Activated naive CD4-positive, alpha-beta T cell treated with Interleukin-2 at 50 U/mL for 16 hours (primary cell): ENCODE results near the gene RNF157.
A peak's percentile ranks its signal among the peaks of the same experiment; 100 is the strongest.
"Not testable (repeated sequence)": the region's sequence is repeated elsewhere in the genome, so short reads cannot be mapped to it uniquely, and the experiment has no call there.

Experiments
- DNase-seq: peaks from one replicate; pipeline ENCODE4 v3.0.0-alpha.2; 2020

RNF157 gene

DNA sequence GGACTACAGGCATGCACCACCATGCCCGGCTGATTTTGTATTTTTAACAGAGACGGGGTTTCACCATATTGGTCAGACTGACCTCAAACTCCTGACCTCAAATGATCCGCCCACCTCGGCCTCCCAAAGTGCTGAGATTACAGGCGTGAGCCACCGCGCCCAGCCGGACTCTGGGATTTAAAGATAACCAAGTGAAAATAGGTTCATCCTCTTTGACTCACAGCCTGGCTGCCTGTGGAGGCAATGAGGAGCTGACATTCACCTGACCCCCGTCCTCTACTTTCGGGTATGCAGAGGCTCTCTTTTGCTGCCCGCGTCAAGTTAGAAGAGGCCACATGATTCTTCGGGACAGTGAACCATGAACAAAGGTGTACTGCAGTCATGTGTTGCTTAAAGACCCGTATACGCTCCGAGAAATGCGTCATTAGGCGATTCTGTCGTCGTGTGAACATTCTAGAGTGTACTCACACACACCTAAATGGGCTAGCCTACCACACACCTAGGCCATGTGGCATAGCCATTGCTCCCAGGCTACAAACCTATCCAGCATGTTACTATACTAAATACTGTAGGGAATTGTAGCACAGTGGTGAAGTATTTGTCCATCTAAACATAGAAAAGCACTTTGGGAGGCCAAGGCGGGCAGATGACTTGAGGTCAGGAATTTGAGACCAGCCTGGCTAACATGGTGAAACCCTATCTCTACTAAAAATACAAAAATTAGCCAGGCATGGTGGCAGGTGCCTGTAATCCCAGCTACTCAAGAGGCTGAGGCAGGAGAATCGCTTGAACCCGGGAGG is 12.9 kb upstream of the RNF157 start:
- DNase-seq, result not testable (repeated sequence)

DNA sequence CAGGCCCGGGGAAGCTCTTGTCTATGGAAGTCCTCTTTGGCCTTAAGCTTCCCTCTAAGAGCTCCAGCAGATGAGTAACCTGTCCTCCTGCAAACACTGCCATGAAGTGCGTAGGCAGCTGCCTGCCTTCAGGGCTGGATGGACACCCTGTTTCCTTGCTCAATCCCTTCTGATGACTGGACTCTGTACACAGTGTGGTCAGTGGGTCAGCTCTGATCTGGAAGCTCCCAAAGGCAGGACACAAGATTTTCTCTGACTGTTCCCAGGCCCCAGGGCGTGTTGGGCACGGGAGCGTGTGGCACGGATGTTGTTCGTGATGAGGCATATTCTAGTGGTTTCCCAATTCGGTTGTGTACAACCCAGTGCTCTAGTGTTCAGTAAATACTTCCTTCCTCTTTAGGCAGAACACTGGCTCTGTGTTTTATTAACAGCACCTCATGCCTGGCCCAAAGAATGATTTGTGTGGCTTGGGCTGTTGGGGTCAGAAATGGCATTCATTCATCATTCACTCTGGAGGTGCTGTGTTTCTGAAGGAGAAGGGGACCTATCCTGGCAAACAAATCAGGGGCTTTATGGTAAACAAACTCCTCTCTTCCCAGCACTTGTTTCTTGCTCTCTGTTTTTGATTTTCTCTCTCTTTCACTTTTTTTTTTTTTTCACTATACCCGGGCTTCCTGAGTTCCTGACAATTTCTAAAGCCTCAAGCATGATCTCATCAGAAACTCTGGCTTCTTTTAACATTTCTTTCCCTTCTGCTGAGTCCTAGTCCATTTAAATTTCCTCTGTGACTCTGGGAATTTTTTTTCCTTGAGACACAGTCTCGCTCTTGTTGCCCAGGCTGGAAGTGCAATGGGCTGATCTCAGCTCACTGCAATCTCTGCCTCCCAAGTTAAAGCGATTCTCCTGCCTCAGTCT is 12.0 kb upstream of the RNF157 start:
- DNase-seq, result peak; percentile 41

DNA sequence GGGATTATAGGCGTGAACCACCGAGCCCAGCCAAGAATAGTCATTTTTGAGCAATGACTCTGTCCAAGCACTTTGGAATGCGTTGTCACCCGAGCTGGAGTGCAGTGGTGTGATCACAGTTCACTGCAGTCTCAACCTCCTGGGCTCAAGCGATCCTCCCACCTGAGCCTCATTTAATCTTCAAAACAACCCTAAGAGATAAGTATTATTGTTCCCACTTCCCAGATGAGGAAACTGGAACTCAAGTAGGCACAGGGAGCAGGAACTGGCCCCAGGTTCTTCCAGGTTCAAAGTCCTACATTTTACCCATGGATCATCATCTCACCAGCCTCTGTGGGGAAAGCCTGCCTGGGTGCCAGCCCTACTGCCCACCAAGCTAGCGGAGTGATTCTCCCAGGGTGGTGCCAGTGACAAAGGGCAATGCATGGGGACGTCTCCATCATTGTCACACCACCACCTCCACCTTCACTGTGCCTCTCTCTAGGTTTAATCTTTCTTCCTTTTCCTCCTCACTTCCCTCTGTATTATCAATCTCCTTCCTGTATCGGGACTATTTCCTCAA is 11.3 kb upstream of the RNF157 start:
- DNase-seq, result no peak

DNA sequence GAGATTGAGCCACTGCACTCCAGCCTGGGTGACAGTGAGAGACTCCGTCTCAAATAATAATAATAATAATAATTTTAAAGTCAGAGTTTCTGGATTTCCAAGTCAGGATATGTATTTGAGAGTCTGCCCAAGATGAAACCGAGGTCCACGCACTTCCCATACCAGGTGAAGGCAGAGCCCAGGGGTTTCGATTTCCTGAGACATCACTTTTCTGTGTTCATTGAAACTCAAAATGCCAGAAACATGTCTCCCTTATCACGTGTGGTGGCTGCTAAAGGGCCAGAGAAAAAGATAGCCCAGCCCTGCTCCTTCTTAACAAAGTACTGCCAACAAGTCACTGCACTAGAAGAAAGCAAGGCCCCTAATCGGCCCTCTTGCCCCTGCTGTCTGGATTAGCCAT is 9.8 kb upstream of the RNF157 start:
- DNase-seq, result no peak

DNA sequence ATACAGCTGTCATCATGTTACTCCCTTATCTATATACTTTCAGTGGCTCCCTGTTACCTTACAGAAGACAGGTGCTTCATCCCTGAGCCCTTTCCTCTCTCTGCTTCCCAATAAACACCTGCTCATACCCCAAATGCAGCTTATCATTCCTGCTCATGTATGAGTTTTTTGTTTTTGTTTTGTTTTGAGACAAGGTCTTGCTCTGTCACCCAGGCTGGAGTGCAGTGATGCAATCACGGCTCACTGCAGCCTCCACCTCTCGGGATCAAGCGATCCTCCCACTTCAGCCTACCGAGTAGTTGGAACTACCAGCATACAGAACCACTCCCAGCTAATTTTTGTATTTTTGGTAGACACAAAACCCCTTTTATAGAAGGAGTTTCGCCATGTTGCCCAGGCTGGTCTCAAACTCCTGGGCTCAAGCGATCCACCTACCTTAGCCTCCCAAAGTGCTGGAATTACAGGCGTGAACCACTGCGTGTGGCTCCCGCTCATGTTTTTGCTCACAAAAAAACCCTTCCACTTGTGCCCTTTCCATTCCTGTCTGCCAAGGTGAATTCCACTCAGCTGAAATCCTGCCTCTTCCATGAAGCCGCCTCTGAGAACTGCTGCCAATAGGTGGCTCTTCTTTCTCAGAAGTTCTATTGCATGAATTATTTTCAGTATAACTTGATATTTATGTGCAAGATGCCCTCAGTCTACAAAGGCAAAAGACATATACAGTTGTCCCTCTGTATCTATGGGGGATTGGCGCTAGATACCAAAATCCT is 7.9 kb upstream of the RNF157 start:
- no peak for DNase-seq

DNA sequence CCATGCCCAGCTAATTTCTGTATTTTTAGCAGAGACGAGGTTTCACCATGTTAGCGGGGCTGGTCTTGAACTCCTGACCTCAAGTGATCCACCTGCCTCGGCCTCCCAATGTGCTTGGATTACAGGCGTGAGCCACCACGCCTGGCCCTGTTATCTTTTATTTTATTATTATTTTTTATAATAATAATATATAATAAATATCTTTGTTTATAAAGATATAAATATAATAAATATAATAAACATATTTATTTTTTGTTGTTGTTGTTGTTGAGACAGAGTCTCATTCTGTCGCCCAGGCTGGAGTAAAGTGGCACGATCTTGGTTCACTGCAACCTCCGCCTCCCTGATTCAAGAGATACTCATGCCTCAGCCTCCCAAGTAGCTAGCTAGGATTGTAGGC is 7.0 kb upstream of the RNF157 start:
- DNase-seq, result no peak

DNA sequence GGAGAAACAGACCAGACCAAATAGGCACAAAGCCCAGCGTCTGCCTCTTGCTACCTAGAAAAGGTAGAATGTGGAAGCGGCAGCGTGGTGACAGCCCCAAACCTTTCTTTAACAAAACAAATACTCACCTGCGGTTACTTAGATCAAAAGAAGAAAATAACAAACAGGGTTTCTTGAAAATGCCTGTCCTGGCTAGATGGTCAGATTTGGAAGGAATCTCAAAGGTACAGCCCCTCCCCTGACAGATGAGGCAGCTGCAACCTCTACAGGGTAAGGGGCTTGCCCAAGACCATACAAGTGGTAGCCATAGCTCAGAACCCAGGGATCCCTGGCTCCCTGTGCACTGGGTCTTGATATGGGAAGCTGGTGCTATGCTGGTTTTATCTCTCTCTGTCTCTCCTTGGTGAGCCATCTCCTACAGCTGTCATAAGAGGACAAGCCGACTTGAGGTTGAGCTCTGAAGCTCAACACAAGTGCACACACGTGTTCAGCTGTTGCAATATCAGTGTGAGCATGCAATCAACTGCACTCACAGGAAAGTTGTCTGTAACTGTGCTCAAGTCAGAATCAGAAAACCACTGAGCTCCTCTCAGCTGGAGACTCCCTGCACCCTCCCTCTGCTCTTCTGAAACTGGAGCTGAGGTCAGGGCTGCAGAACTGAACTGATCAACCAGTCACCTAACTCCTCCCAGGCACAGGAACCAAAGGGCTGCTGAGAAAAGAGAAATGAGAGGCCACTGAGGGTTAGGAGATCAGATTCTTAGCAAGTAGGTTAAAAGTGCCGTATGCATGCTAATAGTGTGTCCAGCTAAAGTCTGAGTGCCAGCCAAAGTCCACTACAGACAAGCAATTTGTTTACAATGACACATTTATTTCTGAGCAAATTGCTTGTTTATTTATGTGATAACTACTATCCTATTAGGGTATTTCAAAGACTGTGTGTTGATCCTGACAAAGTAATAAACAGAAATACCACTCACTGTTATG is 6.1 kb upstream of the RNF157 start:
- peak; percentile 64 for DNase-seq

DNA sequence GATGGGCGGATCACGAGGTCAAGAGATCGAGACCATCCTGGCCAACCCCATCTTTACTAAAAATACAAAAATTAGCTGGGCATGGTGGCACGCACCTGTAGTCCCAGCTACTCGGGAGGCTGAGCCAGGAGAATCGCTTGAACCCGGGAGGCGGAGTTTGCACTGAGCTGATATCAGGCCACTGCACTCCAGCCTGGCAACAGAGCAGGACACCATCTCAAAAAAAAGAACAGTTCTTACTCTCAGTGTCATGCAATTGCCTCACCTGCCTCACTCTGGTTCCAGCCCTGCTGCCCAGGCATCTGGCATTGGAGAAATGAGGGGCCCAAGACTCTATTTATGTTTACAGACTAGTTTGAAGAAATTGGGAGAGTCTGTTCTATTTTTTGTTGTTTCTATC is 4.4 kb upstream of the RNF157 start:
- not testable (repeated sequence) for DNase-seq

DNA sequence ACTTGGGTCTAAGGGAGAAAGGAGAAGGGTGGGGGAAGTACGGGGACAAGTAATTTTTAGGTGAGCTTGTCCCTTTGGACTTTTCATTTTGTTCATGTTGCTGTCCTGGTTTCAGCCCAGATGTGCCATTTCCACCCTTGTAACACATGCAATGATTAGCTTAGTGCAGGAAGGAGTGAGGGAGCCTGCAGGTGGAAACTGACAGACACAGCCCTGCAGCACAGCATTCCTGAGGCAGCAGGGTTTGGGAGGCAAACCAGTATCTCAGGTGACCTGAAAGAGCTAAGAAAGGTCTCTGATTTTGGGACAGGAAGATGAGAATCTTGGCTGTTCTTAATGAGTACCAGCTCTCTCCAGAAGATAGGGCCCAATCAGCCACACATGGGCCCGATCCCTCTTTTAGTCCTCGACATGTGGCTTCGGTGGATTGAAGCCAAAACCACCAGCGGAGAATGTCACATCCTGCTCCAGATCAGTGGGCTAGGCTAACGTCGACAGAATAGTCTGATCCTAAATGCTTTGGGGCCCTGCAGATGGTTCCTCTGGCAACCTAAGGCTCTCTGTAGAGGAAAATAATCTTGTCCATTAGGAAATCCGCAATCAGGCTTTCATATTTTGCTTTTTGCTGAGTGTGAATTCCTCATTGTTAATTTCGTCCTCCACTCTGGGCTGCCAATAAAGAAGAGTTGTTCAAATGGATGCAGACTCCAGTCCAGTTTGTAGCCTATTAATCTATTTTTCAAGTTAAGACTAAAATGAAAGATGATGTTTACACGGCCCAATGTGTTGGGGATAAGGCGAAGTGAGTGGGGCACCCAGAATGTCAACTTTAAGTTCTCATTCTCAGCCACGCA is 3.8 kb upstream of the RNF157 start:
- DNase-seq, result no peak

DNA sequence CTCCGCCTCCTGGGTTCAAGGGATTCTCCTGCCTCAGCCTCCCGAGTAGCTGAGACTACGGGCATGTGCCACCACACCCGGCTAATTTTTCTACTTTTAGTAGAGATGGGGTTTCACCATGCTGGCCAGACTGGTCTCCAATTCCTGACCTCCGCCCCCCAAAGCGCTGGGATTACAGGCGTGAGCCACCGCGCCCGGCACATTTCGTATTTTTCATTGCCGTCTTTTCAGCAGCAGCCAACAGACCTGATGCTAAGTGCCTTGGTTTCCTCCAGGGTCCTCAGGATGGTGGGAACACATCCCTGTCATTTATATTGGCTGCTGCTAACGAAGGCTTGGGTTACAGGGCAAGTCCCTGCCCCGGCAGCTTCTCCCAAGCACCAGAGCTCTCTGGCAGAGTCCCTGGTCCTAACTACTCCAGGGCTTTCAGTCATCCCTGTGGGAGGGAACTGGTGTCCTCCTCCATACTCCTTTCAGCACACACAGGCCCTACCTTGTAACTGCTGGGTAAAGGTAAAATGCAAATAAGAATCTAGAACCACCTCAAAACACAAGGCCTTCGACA is 1.5 kb upstream of the RNF157 start:
- no peak for DNase-seq

DNA sequence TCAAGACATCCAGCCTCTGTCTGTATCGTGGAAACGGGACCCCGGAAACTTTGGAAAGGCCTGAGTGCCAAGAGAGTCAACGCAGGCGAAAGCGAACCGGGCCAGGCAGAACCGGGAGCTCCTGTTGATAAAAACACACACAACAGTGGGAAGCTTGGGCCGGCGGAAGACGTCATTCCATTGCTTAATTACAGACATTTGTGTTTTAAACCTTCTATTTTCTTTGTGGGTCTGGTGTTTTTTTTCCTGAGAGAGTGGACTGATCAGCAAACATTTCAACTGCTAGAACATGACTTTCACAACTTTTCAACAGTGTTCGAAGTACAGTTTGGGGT is 878 bp upstream of the RNF157 start:
- DNase-seq, result no peak

DNA sequence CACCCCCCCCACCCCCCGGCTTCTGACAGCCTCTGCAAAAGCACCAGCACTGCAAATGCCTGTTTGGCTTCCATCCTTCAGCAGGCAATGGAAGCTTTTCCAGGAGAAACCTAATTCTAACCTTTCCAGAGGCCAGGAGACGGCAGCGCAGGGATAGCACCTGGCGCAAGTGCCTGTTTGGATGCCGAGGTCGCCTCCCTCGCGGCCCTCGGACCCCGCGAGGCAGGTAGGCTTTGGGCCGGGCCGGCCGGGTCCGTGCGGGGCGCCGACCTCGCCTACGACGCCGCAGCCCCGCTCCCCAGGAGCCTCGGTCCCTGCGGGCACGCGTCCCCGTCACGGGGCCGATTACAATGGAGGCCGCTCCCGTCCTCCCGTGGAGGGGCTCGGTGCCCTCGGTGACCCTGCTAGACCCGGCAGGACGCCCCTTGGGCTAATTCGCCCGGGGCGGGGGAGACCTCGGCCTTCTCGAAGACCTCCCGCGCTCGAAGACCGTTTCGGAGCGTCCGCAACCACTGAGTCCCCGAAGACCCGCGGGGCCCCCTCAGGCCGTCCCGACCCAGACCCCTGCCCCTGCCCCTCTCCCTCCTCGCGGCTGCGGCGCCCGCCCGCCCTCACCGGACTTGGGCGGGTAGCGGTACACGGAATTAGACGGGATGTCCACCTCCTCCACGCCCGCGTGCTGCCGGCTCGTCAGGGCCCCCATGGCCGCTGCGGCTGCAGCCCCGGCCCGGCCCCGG is 587 bp downstream of the RNF157 start:
- DNase-seq, result peak; percentile 8

DNA sequence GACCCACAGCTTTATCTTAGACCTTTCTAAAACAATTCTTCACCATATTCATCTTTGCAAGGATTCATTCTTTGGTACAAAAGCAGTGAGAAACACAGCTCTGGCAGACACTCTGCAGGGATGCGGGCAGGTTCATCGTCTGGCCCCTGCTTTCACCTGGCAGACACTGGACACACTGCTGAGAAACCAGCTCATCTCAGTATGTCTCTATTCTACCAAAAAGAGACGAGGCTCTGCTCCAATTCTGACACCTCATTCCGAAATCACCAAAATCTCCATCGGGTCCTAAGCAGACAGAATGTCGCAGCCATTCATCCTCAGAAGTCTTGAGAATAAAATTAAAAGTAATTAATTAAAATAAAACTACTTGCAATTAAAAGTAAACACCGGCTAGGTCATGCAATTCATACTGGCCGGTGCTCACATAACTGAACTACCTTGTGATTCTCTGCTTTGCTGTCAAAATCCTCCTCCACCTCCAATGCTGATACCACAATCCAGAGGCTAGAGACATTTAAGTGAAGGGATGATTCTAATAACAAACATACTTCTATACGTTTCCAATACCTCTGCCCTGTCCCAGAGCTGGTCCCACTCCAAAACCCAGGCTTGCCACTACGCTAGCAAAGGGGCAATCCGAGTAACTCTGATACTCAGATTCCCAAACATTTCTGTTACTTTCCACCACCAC is 1.3 kb downstream of the RNF157 start:
- DNase-seq, result no peak

DNA sequence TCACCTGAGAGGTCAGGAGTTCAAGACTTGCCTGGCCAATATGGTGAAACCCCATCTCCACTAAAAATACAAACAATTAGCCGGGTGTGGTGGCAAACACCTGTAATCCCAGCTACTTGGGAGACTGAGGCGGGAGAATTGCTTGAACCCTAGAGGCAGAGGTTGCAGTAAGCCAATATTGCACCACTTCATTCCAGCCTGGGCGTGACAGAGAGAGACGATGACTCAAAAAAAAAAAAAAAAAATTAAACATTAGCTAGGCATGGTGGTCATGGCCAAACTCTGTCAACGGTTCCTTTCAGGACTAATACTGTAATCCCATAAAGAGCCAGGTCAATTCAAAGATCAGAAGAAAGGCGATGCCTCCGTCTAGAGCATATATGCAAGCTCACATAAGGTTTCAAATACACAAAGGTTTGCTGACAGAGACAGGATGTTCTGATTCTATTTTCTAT is 2.4 kb downstream of the RNF157 start:
- DNase-seq, result no peak

DNA sequence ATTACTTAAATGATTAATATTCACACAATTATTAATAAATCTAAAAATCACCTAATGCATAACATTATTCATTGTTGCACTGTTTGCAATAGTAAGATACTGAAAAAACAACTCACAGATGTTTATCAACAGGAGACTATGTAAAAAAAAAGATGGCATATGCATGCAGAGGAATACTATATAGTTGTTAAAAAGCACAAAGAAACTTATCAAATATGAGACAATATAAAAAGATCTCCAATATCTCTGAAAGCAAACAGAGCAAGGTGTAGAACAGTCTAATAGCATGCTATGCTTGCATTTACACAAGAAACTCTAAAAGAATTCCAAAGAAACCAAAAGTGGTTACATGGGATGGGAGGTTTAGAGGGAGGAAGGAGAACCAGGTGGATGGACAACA is 3.7 kb downstream of the RNF157 start:
- no peak for DNase-seq

DNA sequence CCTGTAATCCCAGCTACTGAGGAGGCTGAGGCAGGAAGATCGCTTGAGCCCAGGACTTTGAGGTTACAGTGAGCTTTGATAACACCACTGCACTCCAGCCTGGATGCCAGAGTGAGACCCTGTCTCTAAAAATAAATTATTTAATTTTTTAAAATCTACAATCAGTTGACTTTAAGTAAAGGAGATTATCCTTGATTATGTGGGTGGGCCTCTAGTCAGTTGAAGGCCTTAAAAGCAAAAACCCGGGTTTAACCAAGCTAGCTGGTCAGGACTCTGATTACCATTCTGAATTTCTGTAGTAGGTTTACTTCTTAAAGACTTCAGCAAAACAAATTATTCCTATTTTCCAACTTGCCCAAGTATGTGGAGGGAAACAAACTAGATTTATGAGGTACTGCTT is 4.4 kb downstream of the RNF157 start:
- no peak for DNase-seq

DNA sequence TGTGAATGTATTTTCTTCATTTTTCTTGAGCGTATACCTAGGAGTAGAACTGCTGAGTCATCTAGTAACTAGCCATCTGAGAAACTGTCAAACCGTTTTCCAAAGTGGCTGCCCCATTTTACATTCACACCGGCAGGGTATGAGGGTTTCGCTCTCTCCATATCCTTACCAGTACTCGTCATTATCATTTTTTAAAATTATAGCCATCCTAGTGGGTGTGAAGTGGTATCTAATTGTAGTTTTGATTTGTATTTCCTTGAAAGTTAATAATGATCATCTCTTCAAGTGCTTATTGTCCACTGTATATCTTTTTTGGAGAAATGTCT is 6.0 kb downstream of the RNF157 start:
- DNase-seq, result no peak

DNA sequence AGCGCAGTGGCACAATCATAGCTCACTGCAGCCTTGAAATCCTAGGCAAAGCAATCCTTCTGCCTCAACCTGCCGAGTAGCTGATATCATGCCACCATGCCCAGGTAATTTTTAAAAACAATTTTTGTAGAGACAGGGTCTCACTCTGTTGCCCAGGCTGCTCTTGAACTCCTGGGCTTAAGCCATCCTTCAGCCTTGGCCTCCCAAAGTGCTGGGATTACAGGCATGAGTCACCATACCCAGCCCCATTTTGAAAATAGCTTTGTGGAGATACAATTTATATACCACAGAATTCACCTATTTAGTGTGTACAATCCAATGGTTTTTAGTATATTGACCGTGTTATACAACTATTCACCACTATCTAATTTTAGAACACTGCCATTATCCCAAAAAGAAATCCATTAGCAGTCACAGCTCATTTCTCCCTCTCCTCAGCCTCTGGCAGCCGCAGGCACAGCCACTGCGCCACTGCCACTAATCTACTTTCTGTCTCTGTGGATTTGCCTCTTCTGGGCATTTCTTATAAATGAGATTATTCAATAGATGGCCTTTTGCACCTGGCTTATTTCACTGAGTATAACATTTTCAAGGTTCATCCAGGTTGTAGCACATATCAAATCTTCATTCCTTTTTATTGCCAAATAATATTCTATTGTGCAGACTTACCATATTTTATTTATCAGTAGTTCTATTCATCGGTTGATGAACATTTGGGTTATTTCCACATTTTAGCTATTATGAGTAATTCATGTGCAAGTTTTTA is 6.5 kb downstream of the RNF157 start:
- no peak for DNase-seq
